ENCODE results near the gene DIPK1A. TPM values are rescaled to one million over a fixed set of nuclear protein-coding genes. Genes with fewer than 3 reads are reported as not detected.

Gene DIPK1A
- total and polyA plus RNA-seq, 4 experiments from 2014 or later = 14.5 to 29.1 (median 19.9) TPM

- DNase-seq = peak in 1 of 5 donors; percentile 44
- intact Hi-C loops (cut with micrococcal nuclease) = loop anchor here (5.0 kb wide), 2 partner anchors 347 to 1013 kb away; partner anchors contain the start of gene GFI1
- H3K9me3 ChIP-seq (ENCODE audit: control insufficient read depth in 1 of 2, low read length in 2 of 2) = no peaks in the 10 kb centered on the region
- H3K27me3 ChIP-seq (ENCODE audit: insufficient read depth, low read length) = no peaks in the 10 kb centered on the region
- POLR2A ChIA-PET (ENCODE audit: partially characterized antibody) = interaction anchor here (1.4 to 2.0 kb wide), 2 partner anchors 127 to 128 kb away, joined by 4 to 7 read pairs; partner anchors contain the start of gene DIPK1A
- CTCF ChIA-PET (ENCODE audit: partially characterized antibody) = no interaction called here
- Mint-ChIP-seq H3K36me3 (peaks cover 44 to 71% of the 10 kb centered on the region in 2 donors), H3K27ac (peak overlapping the region; percentile 98 to 100 (median 99)), H3K27me3 (peaks cover 0 to 1% of the 10 kb centered on the region in 2 donors), H3K4me1 (peaks cover 51 to 73% (median 62%) of the 10 kb centered on the region in 4 donors), H3K9me3 (peaks cover 0 to 3% (median 0%) of the 10 kb centered on the region in 8 donors), H3K4me3 (peak overlapping the region; percentile 98 to 100 (median 100))
- peak overlapping the region in 1 of 2 donors; percentile 100 for H3K4me3 ChIP-seq (ENCODE audit: low read length in 2 of 2)
- peaks cover 39% of the 10 kb centered on the region for H3K36me3 ChIP-seq (ENCODE audit: insufficient read depth, low read length)
- H3K27ac ChIP-seq (ENCODE audit: low read depth, low read length) = peak overlapping the region; percentile 93
- H3K4me1 ChIP-seq (ENCODE audit: insufficient read depth, low read length) = peaks cover 65% of the 10 kb centered on the region
These were observed 127.4 kb downstream of the DIPK1A start for GRCh38 chr1:92833840-92834239.

GRCh38 chr1:92832537-92833114 is 128.6 kb downstream of the DIPK1A start:
- Mint-ChIP-seq H3K4me1 (peaks cover 41 to 62% (median 51%) of the 10 kb centered on the region in 4 donors), H3K27ac (peak overlapping the region; percentile 98 to 100 (median 99)), H3K27me3 (peaks cover 0 to 1% of the 10 kb centered on the region in 2 donors), H3K36me3 (peaks cover 36 to 59% of the 10 kb centered on the region in 2 donors), H3K4me3 (peak overlapping the region; percentile 98 to 100 (median 100)), H3K9me3 (peaks cover 0 to 3% (median 0%) of the 10 kb centered on the region in 8 donors)
- intact Hi-C loops (cut with micrococcal nuclease) = loop anchor here (1.0 to 5.0 kb wide), 4 partner anchors 128 to 1015 kb away; partner anchors contain the start of genes DR1 and GFI1
- Histone ChIP-seq H3K4me1 (ENCODE audit: insufficient read depth, low read length) (peaks cover 53% of the 10 kb centered on the region), H3K27me3 (ENCODE audit: insufficient read depth, low read length) (no peaks in the 10 kb centered on the region), H3K36me3 (ENCODE audit: insufficient read depth, low read length) (peaks cover 26% of the 10 kb centered on the region), H3K9me3 (ENCODE audit: control insufficient read depth in 1 of 2, low read length in 2 of 2) (no peaks in the 10 kb centered on the region), H3K27ac (ENCODE audit: low read depth, low read length) (peak overlapping the region; percentile 93), H3K4me3 (ENCODE audit: low read length in 2 of 2) (peak overlapping the region; percentile 54 to 100)
- POLR2A ChIA-PET (ENCODE audit: partially characterized antibody) = interaction anchor here (0.7 to 2.5 kb wide), 22 partner anchors 9 to 1014 kb away, joined by 3 to 60 read pairs (median 5); partner anchors contain the start of genes DIPK1A, DR1, EVI5 and MTF2
- no peak for DNase-seq
- CTCF ChIA-PET (ENCODE audit: partially characterized antibody) = interaction anchor here (0.8 to 3.0 kb wide), 19 partner anchors 9 to 1012 kb away, joined by 3 to 15 read pairs (median 6); partner anchors contain the start of genes DIPK1A and MTF2

- peaks cover 35 to 55% (median 45%) of the 10 kb centered on the region in 4 donors for H3K4me1 Mint-ChIP-seq
- Histone ChIP-seq H3K9me3 (ENCODE audit: control insufficient read depth in 1 of 2, low read length in 2 of 2) (no peaks in the 10 kb centered on the region), H3K36me3 (ENCODE audit: insufficient read depth, low read length) (peaks cover 20% of the 10 kb centered on the region), H3K27me3 (ENCODE audit: insufficient read depth, low read length) (no peaks in the 10 kb centered on the region), H3K4me3 (ENCODE audit: low read length in 2 of 2) (peak within 1 kb of the TSS; percentile 54 to 100), H3K27ac (ENCODE audit: low read depth, low read length) (peak within 1 kb of the TSS; percentile 93), H3K4me1 (ENCODE audit: insufficient read depth, low read length) (peaks cover 46% of the 10 kb centered on the region)
- H3K4me3 Mint-ChIP-seq = peak within 1 kb of the TSS; percentile 98 to 100 (median 100)
- intact Hi-C loops (cut with micrococcal nuclease) = loop anchor here (1.0 to 5.0 kb wide), 6 partner anchors 128 to 1077 kb away; partner anchors contain the start of genes CCDC18, DR1, GCLM and GFI1
- peaks cover 0 to 1% of the 10 kb centered on the region in 2 donors for H3K27me3 Mint-ChIP-seq
- peak; percentile 97 to 100 (median 98) for DNase-seq
- ChIA-PET POLR2A (ENCODE audit: partially characterized antibody) (interaction anchor here (0.7 to 2.5 kb wide), 25 partner anchors 10 to 1047 kb away, joined by 3 to 60 read pairs (median 5); partner anchors contain the start of genes DIPK1A, DNTTIP2, DR1 and EVI5), CTCF (ENCODE audit: partially characterized antibody) (interaction anchor here (0.6 to 3.0 kb wide), 23 partner anchors 9 to 1013 kb away, joined by 3 to 15 read pairs (median 4); partner anchors contain the start of genes DIPK1A and MTF2)
- H3K9me3 Mint-ChIP-seq = peaks cover 0 to 3% (median 0%) of the 10 kb centered on the region in 8 donors
- H3K36me3 Mint-ChIP-seq = peaks cover 29 to 52% of the 10 kb centered on the region in 2 donors
- peak within 1 kb of the TSS; percentile 98 to 100 (median 99) for H3K27ac Mint-ChIP-seq
These were observed 129.3 kb downstream of the DIPK1A start, which contains the start of gene RPL5 for GRCh38 chr1:92831762-92832536. TSS of gene RPL5 (plus strand) at chr1:92832040. CDS start at chr1:92832115, 75 bp downstream.

GRCh38 chr1:92831368-92831761 is 129.9 kb downstream of the DIPK1A start:
- ChIA-PET POLR2A (ENCODE audit: partially characterized antibody) (interaction anchor here (0.7 to 2.5 kb wide), 19 partner anchors 9 to 1048 kb away, joined by 3 to 60 read pairs (median 5); partner anchors contain the start of genes DIPK1A, DNTTIP2, DR1 and MTF2), CTCF (ENCODE audit: partially characterized antibody) (interaction anchor here (0.6 to 3.0 kb wide), 19 partner anchors 8 to 1013 kb away, joined by 3 to 15 read pairs (median 6); partner anchors contain the start of genes DIPK1A and MTF2)
- Mint-ChIP-seq H3K27ac (peak overlapping the region; percentile 8 to 100 (median 99)), H3K27me3 (peaks cover 0 to 1% of the 10 kb centered on the region in 2 donors), H3K36me3 (peaks cover 26 to 47% of the 10 kb centered on the region in 2 donors), H3K9me3 (peaks cover 0 to 3% (median 0%) of the 10 kb centered on the region in 8 donors), H3K4me1 (peaks cover 34 to 49% (median 42%) of the 10 kb centered on the region in 4 donors), H3K4me3 (peak overlapping the region; percentile 31 to 100 (median 99))
- H3K4me1 ChIP-seq (ENCODE audit: insufficient read depth, low read length) = peaks cover 41% of the 10 kb centered on the region
- peak overlapping the region; percentile 93 for H3K27ac ChIP-seq (ENCODE audit: low read depth, low read length)
- H3K4me3 ChIP-seq (ENCODE audit: low read length in 2 of 2) = peak overlapping the region in 1 of 2 donors; percentile 100
- DNase-seq = no peak
- H3K9me3 ChIP-seq (ENCODE audit: control insufficient read depth in 1 of 2, low read length in 2 of 2) = no peaks in the 10 kb centered on the region
- peaks cover 14% of the 10 kb centered on the region for H3K36me3 ChIP-seq (ENCODE audit: insufficient read depth, low read length)
- intact Hi-C loops (cut with micrococcal nuclease) = loop anchor here (1.0 to 5.0 kb wide), 4 partner anchors 344 to 1078 kb away; partner anchors contain the start of genes CCDC18, GCLM, GFI1 and TMED5
- H3K27me3 ChIP-seq (ENCODE audit: insufficient read depth, low read length) = no peaks in the 10 kb centered on the region

- ChIA-PET CTCF (ENCODE audit: partially characterized antibody) (interaction anchor here (2.1 kb wide), 1 partner anchor 78 kb away, joined by 4 read pairs; no protein-coding TSS in a partner anchor), POLR2A (ENCODE audit: partially characterized antibody) (no interaction called here)
- H3K27me3 ChIP-seq (ENCODE audit: insufficient read depth, low read length) = no peaks in the 10 kb centered on the region
- Mint-ChIP-seq H3K27ac (no peak overlapping the region), H3K36me3 (peaks cover 0 to under 1% of the 10 kb centered on the region in 2 donors), H3K4me3 (no peak overlapping the region), H3K27me3 (peaks cover 0 to 4% of the 10 kb centered on the region in 2 donors), H3K9me3 (peaks cover 0 to under 1% (median 0%) of the 10 kb centered on the region in 8 donors), H3K4me1 (peaks cover 0 to 6% (median 2%) of the 10 kb centered on the region in 4 donors)
- no peaks in the 10 kb centered on the region for H3K9me3 ChIP-seq (ENCODE audit: control insufficient read depth in 1 of 2, low read length in 2 of 2)
- H3K36me3 ChIP-seq (ENCODE audit: insufficient read depth, low read length) = no peaks in the 10 kb centered on the region
- peaks cover 4% of the 10 kb centered on the region for H3K4me1 ChIP-seq (ENCODE audit: insufficient read depth, low read length)
- DNase-seq = no peak
- intact Hi-C loops (cut with micrococcal nuclease) = no loop called here
- H3K4me3 ChIP-seq (ENCODE audit: low read length in 2 of 2) = no peak overlapping the region
- no peak overlapping the region for H3K27ac ChIP-seq (ENCODE audit: low read depth, low read length)
These were observed 134.5 kb downstream of the DIPK1A start for GRCh38 chr1:92826792-92827191.

GRCh38 chr1:92822879-92823278 is 138.4 kb downstream of the DIPK1A start:
- H3K27ac Mint-ChIP-seq = peak overlapping the region in 1 of 7 donors; percentile 41
- intact Hi-C loops (cut with micrococcal nuclease) = no loop called here
- no peak overlapping the region for H3K4me3 ChIP-seq (ENCODE audit: low read length in 2 of 2)
- peaks cover 0 to 3% (median 0%) of the 10 kb centered on the region in 4 donors for H3K4me1 Mint-ChIP-seq
- DNase-seq = no peak
- H3K27me3 ChIP-seq (ENCODE audit: insufficient read depth, low read length) = no peaks in the 10 kb centered on the region
- no peak overlapping the region for H3K4me3 Mint-ChIP-seq
- H3K36me3 ChIP-seq (ENCODE audit: insufficient read depth, low read length) = no peaks in the 10 kb centered on the region
- H3K27me3 Mint-ChIP-seq = peaks cover 6% of the 10 kb centered on the region in 2 donors
- H3K36me3 Mint-ChIP-seq = no peaks in the 10 kb centered on the region
- ChIA-PET CTCF (ENCODE audit: partially characterized antibody) (interaction anchor here (0.7 kb wide), 1 partner anchor 9 kb away, joined by 3 read pairs; the partner anchor contains the start of gene RPL5), POLR2A (ENCODE audit: partially characterized antibody) (interaction anchor here (0.6 to 1.0 kb wide), 2 partner anchors 9 to 841 kb away, joined by 3 read pairs; partner anchors contain the start of gene RPL5)
- H3K27ac ChIP-seq (ENCODE audit: low read depth, low read length) = no peak overlapping the region
- no peaks in the 10 kb centered on the region for H3K4me1 ChIP-seq (ENCODE audit: insufficient read depth, low read length)
- H3K9me3 Mint-ChIP-seq = no peaks in the 10 kb centered on the region
- H3K9me3 ChIP-seq (ENCODE audit: control insufficient read depth in 1 of 2, low read length in 2 of 2) = no peaks in the 10 kb centered on the region
